ENCODE data around the gene BSN.

The BSN gene

DNA sequence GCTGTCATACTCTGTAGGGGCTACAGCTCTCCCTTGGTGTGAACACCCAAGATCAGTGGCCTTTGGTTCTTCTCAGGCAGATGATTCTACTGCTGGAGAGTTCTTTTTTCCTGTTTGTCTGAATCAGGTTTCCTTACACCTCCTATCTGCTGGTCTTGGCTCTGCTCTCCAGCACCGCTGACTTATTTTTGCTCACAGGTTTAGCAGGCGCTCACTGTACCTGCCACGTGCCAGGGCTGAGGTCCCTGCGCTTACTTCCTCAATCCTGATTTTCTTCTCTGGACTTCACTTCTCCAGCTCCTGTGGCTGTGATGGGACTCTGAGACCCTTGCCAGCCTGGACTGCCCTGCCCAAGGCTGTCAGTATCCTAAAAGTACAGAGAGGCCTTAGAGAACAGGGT lies 9.5 kb downstream of the BSN start:
- TF ChIP-seq, protein P1, sequence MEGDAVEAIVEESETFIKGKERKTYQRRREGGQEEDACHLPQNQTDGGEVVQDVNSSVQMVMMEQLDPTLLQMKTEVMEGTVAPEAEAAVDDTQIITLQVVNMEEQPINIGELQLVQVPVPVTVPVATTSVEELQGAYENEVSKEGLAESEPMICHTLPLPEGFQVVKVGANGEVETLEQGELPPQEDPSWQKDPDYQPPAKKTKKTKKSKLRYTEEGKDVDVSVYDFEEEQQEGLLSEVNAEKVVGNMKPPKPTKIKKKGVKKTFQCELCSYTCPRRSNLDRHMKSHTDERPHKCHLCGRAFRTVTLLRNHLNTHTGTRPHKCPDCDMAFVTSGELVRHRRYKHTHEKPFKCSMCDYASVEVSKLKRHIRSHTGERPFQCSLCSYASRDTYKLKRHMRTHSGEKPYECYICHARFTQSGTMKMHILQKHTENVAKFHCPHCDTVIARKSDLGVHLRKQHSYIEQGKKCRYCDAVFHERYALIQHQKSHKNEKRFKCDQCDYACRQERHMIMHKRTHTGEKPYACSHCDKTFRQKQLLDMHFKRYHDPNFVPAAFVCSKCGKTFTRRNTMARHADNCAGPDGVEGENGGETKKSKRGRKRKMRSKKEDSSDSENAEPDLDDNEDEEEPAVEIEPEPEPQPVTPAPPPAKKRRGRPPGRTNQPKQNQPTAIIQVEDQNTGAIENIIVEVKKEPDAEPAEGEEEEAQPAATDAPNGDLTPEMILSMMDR (IDR thresholded peaks at IDR 0.05): no peak

DNA sequence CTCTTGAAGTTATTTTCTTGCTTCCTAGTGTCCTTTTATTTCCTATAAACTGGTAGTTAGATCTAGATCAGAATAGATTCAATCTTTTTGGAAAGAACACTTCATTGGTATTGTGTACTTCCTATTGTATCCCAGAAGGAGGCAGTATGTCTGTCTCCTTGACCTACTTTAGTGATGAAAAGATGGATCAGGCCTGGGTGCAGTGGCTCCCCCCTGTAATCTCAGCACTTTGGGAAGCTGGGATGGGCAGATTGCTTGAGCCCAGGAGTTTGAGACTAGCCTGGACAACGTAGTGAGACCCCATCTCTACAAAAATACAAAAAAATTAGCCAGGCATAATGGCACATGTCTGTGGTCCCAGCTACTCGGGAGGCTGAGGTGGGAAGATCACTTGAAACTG lies 12.0 kb downstream of the BSN start:
- TF ChIP-seq, protein P1 (IDR thresholded peaks at IDR 0.05): peak; percentile 20; the same call in 1 of the 2 replicates

DNA sequence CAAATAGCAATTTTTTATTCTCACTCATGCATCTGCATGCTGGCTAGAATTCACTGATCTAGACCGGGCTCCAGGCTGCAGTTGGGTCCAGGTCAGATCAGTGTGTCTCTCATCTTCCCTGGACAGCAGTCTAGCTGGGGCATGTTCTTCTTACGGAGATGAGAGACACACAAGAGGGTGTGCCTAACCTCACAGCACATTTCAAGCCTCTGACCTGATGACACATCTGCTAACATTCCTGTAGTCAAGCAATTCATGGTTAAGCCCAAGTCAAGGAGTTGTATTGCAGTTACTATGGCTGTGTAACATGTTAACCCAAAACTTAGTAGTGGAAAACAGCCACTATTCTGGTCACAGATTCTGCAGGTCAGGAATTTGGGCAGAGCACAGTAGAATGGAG lies 13.1 kb downstream of the BSN start:
- TF ChIP-seq, protein P1 (IDR thresholded peaks at IDR 0.05): no peak

GRCh38 chr3:49568965-49569364 lies 14.7 kb downstream of the BSN start:
- TF ChIP-seq, protein P1 (IDR thresholded peaks at IDR 0.05): no peak

DNA sequence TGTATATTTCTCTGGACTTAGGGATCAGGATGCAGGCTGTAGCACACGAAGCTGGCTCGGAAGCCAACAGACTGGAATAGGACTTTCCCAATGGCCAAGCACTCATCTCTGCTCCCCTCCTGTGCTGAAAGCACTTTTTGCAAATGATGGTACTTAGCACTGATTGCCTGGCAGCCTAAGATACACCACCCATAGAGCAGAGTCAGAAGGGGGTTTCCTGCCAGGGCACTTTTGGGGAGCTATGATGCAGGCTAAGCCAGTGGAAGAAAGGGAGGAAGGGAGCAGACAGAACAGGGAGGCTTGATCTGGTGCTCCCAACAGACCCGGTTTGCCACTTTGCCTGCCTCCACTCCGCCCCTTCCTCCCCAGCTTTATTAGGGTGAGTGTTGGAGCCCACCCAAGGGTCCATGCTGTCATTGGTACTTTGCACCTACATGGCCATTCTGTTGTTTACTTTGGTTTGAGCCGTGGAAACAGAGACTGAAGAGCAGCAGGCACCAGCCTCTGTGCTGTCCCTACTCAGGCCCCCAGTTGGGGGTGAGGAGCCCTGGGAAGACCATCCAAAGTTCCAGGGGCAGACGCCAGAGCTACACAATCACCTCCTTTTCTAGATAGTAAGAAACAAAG lies 15.9 kb downstream of the BSN start:
- TF ChIP-seq, protein P1 (IDR thresholded peaks at IDR 0.05): no peak

DNA sequence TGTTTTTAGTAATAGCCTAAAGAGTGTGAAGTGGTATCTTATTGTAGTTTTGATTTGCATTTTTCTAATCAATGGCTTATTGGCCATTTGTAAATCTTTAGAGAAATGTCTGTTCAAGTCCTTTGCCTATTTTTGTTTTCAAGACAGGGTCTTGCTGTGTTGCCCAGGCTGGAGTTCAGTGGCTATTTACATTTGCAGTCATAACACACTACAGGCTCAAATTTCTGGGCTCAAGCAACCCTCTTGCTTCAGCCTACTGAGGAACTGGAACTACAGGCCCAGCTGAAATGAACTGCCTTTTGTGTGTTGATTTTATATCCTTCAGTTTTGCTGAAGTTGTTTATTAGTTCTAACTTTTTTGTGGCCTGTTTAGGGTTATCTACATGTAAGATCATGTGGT lies 27.9 kb downstream of the BSN start:
- TF ChIP-seq, protein P1 (IDR thresholded peaks at IDR 0.05): no peak

DNA sequence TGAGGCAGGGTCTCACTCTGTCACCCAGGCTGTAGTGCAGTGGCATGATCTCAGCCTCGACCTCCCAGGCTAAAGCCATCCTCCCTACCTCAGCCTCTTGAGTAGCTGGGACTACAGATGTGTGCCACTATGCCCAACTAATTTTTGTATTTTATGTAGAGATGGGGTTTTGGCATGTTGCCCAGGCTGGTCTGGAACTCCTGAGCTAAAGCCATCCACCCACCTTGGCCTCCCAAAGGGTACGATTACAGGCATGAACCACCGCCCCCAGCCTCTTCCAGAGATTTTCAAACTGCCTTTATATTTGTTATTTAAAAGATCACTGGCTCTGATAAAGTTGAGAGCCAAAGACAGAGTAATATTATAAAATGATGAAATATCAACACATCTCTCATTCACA lies 37.3 kb downstream of the BSN start:
- TF ChIP-seq, protein P1 (IDR thresholded peaks at IDR 0.05): no peak

DNA sequence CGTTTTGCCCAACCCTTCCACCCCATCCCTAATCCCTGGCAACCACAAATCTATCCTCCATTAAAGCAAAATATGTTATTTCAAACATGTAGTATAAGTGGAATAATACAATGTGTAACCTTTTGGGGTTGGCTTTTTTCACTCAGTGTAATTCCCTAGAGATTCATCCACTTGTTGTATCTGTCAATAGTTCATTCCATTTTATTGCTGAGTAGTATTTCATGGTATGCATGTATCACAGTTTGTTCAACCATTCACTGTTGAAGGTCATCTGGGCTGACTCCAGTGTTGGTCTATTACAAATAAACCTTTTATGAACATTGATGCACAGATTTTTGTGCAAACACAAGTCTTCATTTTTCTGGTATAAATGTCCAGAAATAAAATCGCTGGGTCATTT lies 38.8 kb downstream of the BSN start:
- TF ChIP-seq, protein P1 (IDR thresholded peaks at IDR 0.05): no peak
